22Rv1 (cell line): ENCODE data around the gene ADAM8.

Experiments
- ZFX ChIP-seq: fragments of 450-650 bp; IDR thresholded peaks from 2 replicates; pipeline ENCODE4 v1.6.1; 2017; ENCODE audit warnings: antibody characterized with exemption, borderline replicate concordance
- TF ChIP-seq, protein P1 (sequence below): fragments of 450-650 bp; IDR thresholded peaks from 2 replicates; pipeline ENCODE4 v1.5.1; 2017; ENCODE audit warnings: mild to moderate bottlenecking

DNA sequence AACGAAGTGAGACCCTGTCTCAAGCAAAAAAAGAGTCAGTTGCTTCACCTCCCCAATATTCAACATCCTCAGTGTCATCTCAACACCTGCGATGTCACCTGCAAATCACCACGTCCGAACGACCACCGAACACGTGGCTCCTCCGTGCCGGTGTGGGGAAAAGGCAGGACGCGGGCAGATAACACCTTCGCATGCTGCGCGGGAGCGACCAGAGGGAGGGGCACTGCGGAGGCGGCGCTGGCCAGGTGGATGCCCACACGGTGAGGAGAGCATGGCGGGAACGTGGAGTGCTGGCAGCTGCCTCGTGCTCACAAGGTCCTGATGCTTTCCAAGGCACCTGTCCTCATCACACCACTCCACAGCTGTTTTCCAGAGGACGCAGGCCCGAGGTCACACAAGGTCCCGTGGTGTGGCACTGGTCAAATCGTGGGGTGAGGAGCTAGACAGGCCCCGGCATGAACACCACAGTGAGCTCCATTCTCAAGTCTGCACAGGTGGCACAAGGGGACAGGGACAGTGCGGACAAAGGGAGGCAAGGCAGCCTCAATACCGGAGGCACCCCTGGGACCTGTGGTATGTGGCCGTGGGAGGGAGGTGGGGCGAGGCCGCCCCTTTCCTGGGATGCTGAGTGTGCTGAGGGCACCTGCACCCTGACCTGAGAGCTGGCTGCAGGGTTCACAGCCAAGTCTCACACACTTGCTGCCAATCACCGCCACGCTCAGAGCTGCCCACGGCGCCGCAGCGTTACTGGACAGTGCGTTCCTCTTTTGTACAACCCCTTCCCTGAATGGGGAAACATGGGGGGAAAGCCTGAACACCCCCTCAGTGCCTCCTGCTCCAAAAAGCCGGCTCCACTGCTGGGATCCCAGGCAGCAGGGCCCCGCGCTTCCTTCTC lies 19.0 kb upstream of the ADAM8 start:
- TF ChIP-seq, protein P1, sequence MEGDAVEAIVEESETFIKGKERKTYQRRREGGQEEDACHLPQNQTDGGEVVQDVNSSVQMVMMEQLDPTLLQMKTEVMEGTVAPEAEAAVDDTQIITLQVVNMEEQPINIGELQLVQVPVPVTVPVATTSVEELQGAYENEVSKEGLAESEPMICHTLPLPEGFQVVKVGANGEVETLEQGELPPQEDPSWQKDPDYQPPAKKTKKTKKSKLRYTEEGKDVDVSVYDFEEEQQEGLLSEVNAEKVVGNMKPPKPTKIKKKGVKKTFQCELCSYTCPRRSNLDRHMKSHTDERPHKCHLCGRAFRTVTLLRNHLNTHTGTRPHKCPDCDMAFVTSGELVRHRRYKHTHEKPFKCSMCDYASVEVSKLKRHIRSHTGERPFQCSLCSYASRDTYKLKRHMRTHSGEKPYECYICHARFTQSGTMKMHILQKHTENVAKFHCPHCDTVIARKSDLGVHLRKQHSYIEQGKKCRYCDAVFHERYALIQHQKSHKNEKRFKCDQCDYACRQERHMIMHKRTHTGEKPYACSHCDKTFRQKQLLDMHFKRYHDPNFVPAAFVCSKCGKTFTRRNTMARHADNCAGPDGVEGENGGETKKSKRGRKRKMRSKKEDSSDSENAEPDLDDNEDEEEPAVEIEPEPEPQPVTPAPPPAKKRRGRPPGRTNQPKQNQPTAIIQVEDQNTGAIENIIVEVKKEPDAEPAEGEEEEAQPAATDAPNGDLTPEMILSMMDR, result no peak
- no peak for TF ChIP-seq ZFX
